22Rv1 (cell line): Measurements from ENCODE around the gene PTPRM.

Experiments used
- H3K27ac ChIP-seq: fragments of 450-650 bp; 2 replicates; pipeline ENCODE4 v1.5.1; 2017
- ZFX ChIP-seq: fragments of 450-650 bp; IDR thresholded peaks from 2 replicates; pipeline ENCODE4 v1.6.1; 2017; ENCODE audit warnings: antibody characterized with exemption, borderline replicate concordance
- TF ChIP-seq, protein P1 (sequence below): fragments of 450-650 bp; IDR thresholded peaks from 2 replicates; pipeline ENCODE4 v1.5.1; 2017; ENCODE audit warnings: mild to moderate bottlenecking

Gene PTPRM

DNA sequence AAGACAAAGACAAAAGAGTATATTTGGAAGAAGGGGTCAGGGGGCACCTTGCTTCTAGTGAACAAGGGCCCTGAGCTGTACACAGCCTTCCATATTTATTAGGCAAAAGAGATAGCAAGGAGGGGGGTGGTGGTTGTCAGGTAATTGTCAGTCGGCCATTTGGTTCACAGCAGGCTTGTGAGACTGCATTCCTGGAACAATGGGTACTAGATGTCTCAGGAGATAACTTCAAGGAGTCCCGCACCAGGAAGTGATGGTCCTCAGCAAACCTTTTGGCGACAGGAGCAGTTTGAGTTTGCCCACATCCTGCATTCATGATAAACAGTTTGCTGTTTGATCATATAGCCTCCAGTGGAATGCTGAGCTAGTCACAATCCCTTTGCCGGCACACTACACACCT, 665.7 kb downstream of the PTPRM start:
- no peak overlapping the region for H3K27ac ChIP-seq
- no peak for TF ChIP-seq ZFX
- TF ChIP-seq, protein P1, sequence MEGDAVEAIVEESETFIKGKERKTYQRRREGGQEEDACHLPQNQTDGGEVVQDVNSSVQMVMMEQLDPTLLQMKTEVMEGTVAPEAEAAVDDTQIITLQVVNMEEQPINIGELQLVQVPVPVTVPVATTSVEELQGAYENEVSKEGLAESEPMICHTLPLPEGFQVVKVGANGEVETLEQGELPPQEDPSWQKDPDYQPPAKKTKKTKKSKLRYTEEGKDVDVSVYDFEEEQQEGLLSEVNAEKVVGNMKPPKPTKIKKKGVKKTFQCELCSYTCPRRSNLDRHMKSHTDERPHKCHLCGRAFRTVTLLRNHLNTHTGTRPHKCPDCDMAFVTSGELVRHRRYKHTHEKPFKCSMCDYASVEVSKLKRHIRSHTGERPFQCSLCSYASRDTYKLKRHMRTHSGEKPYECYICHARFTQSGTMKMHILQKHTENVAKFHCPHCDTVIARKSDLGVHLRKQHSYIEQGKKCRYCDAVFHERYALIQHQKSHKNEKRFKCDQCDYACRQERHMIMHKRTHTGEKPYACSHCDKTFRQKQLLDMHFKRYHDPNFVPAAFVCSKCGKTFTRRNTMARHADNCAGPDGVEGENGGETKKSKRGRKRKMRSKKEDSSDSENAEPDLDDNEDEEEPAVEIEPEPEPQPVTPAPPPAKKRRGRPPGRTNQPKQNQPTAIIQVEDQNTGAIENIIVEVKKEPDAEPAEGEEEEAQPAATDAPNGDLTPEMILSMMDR, result no peak

DNA sequence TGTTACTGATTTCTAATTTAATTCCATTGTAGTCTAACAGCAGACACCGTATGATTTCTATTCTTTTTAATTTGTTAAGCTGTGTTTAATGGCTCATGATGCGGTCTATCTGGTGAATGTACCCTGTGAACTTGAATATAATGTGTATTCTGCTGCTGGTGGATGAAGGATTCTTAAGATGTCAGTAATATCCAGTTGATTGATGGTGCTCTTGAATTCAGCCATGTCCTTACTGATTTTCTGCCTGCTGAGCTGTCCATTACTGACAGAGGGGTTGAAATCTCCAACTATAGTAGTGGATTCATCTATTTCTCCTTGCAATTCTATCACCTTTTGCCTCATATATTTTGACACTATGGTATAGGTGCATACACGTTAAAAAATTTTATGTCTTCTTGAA, 668.8 kb downstream of the PTPRM start:
- TF ChIP-seq ZFX, result no peak
- TF ChIP-seq, protein P1, result no peak
- H3K27ac ChIP-seq, result no peak overlapping the region

DNA sequence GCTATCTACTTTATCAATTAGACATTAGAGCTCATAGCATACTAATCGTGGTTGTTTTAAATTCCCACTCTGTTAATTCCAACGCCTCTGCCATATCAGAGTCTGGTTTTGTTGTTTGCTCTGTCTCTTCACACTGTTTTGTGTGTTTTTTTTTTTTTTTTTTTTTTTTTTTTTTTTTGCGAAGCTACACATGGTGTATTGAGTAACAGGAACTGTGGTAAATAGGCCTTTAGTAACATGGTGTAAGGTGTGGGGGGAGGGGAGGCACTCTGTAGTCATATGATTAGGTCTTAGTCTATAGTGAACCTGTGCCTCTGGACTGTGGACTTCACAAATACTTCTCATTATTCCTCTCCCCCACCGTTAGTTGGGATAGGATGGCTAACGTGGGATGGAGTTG, 671.4 kb downstream of the PTPRM start:
- TF ChIP-seq, protein P1, result no peak
- no peak for TF ChIP-seq ZFX
- no peak overlapping the region for H3K27ac ChIP-seq

DNA sequence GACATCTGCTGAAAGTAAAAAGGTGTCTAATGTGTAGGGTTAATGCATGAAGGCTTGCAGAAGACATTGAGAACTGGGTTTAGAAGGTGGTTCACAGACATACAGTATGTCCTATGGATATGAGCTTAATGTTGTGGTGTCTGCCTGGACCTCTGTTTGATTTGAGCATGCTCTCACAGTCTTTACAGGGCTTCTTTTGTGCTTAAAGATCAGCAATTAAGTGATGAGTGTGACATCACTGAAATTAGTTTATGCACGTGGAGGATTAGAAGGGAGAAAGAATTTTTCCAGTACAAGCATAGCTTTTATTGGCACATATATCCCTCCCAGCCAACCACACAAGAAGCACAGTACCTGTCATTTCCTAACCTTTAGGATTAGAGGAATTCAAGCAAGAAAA, 674.6 kb downstream of the PTPRM start:
- H3K27ac ChIP-seq, result no peak overlapping the region
- TF ChIP-seq ZFX, result no peak
- TF ChIP-seq, protein P1, result no peak

DNA sequence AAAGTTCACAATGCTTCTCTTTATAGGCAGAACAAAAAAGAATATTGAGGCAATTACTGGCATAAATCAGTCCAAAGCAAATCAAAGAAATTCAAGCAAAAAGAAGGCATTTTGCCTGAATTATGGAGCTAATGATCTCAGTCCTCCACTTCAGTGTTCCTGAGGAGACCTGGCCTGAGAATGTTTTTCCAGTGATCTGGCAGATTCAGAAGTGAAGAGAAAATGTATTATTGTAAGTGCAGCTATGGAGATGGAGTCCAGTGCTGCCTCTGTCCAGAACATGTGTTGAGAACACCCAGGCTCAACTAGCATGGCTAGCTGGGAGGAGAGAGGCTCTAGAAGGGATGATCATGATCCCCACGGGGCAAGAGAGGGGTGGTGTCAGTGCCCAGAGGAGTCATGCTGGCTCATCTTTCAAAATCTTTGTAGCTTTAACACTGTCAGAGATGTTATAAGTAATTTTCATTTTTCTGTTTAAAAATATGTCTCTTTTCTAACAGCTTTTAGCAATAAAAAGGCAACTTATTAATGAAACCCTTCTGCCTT, 675.1 kb downstream of the PTPRM start:
- TF ChIP-seq, protein P1, result no peak
- no peak for TF ChIP-seq ZFX
- no peak overlapping the region for H3K27ac ChIP-seq

DNA sequence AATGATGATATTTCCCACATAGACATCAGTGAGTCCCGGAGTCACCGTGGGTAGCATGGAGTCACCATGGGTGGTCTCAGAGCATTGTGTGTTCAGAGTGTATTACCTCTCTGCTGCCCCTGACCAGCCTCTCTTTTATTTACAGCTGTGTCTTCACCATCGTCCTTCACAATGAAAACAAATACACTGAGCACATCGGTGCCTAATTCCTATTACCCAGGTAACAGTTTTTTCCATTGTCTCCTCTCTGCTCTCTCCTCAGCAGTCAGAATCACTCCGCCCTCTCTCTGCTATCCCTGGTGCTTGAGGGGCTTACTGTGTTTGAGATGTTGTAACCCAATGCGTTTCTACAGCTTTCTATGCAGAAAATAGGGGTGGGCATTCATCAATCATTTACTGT, 680.6 kb downstream of the PTPRM start:
- H3K27ac ChIP-seq, result no peak overlapping the region
- TF ChIP-seq ZFX, result no peak
- TF ChIP-seq, protein P1, result no peak

DNA sequence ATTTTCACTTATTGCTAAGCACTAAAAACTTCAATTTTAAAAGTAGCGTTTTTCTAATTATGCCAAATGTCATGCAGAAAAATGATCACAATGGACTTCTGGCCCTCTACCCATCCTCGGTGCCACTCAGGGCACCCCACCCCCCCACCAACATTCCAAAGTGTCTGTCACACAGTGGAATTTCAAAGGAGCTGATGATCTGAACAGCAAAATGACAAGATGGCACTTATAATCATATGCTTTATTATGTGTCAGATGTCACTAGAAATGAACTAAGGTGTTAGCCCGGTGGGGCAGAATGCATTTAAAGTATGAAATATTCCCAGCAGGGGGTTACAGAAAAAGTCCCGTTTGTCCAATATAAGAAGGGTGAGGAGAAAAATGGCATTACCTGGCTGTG, 681.5 kb downstream of the PTPRM start:
- no peak overlapping the region for H3K27ac ChIP-seq
- no peak for TF ChIP-seq ZFX
- TF ChIP-seq, protein P1, result no peak
